Mucosa of stomach (tissue), 1 donor: ENCODE results near the gene CAPG.
A peak's percentile ranks its signal among the peaks of the same experiment; 100 is the strongest.
"Not testable (repeated sequence)": the region's sequence is repeated elsewhere in the genome, so short reads cannot be mapped to it uniquely, and the experiment has no call there.

ENCODE experiments used
- H3K27me3 ChIP-seq: one replicate; pipeline ENCODE4 v1.7.0; 2013; ENCODE audit warnings: mild to moderate bottlenecking, low read length; ENCODE audit not compliant: control insufficient read depth, insufficient read depth
- H3K36me3 ChIP-seq: one replicate; pipeline ENCODE4 v1.7.0; 2013; ENCODE audit warnings: low read length; ENCODE audit not compliant: control insufficient read depth, insufficient read depth
- H3K4me1 ChIP-seq: one replicate; pipeline ENCODE4 v1.7.0; 2013; ENCODE audit warnings: mild to moderate bottlenecking, low read length; ENCODE audit not compliant: control insufficient read depth, insufficient read depth
- H3K4me3 ChIP-seq: one replicate; pipeline ENCODE4 v1.7.0; 2013; ENCODE audit warnings: low read length
- H3K9ac ChIP-seq: one replicate; pipeline ENCODE4 v1.7.0; 2013; ENCODE audit warnings: mild to moderate bottlenecking, low read length, moderate library complexity
- H3K9me3 ChIP-seq: one replicate; pipeline ENCODE4 v1.7.0; 2013; ENCODE audit warnings: mild to moderate bottlenecking, low read length, moderate library complexity; ENCODE audit not compliant: control insufficient read depth
- donor health status: Pancreatic carcinoma.

Gene CAPG

GRCh38 chr2:85380048-85380447 lies 30.1 kb downstream of the CAPG start:
- H3K36me3 ChIP-seq, result no peaks in the 10 kb centered on the region
- H3K27me3 ChIP-seq, result no peaks in the 10 kb centered on the region
- H3K4me1 ChIP-seq, result no peaks in the 10 kb centered on the region
- no peak overlapping the region for H3K9ac ChIP-seq
- no peaks in the 10 kb centered on the region for H3K9me3 ChIP-seq
- H3K4me3 ChIP-seq, result no peak overlapping the region

GRCh38 chr2:85378257-85378656 lies 31.9 kb downstream of the CAPG start:
- Histone ChIP-seq H3K36me3 (no peaks in the 10 kb centered on the region), H3K4me3 (no peak overlapping the region), H3K9ac (no peak overlapping the region), H3K9me3 (no peaks in the 10 kb centered on the region), H3K4me1 (no peaks in the 10 kb centered on the region), H3K27me3 (no peaks in the 10 kb centered on the region)

GRCh38 chr2:85377083-85377482 lies 33.1 kb downstream of the CAPG start:
- H3K36me3 ChIP-seq, result no peaks in the 10 kb centered on the region

GRCh38 chr2:85376291-85377065 lies 33.7 kb downstream of the CAPG start:
- Histone ChIP-seq H3K9ac (no peak overlapping the region), H3K27me3 (no peaks in the 10 kb centered on the region), H3K4me3 (no peak overlapping the region)

More at GRCh38 chr2:85377083-85377482, 33.1 kb downstream of the CAPG start:
- Histone ChIP-seq H3K9ac (no peak overlapping the region), H3K27me3 (no peaks in the 10 kb centered on the region), H3K4me3 (no peak overlapping the region), H3K9me3 (no peaks in the 10 kb centered on the region), H3K4me1 (no peaks in the 10 kb centered on the region)

GRCh38 chr2:85371045-85371444 lies 39.1 kb downstream of the CAPG start:
- Histone ChIP-seq H3K27me3 (no peaks in the 10 kb centered on the region), H3K4me1 (peaks cover 4% of the 10 kb centered on the region), H3K4me3 (no peak overlapping the region), H3K36me3 (no peaks in the 10 kb centered on the region), H3K9ac (no peak overlapping the region), H3K9me3 (no peaks in the 10 kb centered on the region)

More at GRCh38 chr2:85376291-85377065, 33.7 kb downstream of the CAPG start:
- H3K4me1 ChIP-seq, result no peaks in the 10 kb centered on the region
- H3K36me3 ChIP-seq, result no peaks in the 10 kb centered on the region
- no peaks in the 10 kb centered on the region for H3K9me3 ChIP-seq

- H3K9me3 ChIP-seq, result no peaks in the 10 kb centered on the region
- H3K9ac ChIP-seq, result no peak overlapping the region
- H3K4me1 ChIP-seq, result peaks cover 4% of the 10 kb centered on the region
- H3K27me3 ChIP-seq, result no peaks in the 10 kb centered on the region
- H3K36me3 ChIP-seq, result no peaks in the 10 kb centered on the region
- H3K4me3 ChIP-seq, result no peak overlapping the region
Measured at GRCh38 chr2:85369500-85369899, 40.7 kb downstream of the CAPG start.

GRCh38 chr2:85368921-85369320 lies 41.2 kb downstream of the CAPG start:
- Histone ChIP-seq H3K36me3 (no peaks in the 10 kb centered on the region), H3K27me3 (no peaks in the 10 kb centered on the region), H3K9me3 (no peaks in the 10 kb centered on the region), H3K4me1 (peaks cover 4% of the 10 kb centered on the region), H3K4me3 (no peak overlapping the region), H3K9ac (no peak overlapping the region)

- no peak overlapping the region for H3K4me3 ChIP-seq
- H3K4me1 ChIP-seq, result peaks cover 4% of the 10 kb centered on the region
- H3K9ac ChIP-seq, result no peak overlapping the region
- no peaks in the 10 kb centered on the region for H3K27me3 ChIP-seq
- no peaks in the 10 kb centered on the region for H3K9me3 ChIP-seq
- no peaks in the 10 kb centered on the region for H3K36me3 ChIP-seq
Measured at GRCh38 chr2:85367180-85367579, 43.0 kb downstream of the CAPG start.

- H3K36me3 ChIP-seq, H3K4me1 ChIP-seq, H3K9me3 ChIP-seq, H3K9ac ChIP-seq, H3K27me3 ChIP-seq, H3K4me3 ChIP-seq: not testable (repeated sequence)
Measured at GRCh38 chr2:85362653-85363387, 47.3 kb downstream of the CAPG start.

- Histone ChIP-seq H3K9me3 (no peaks in the 10 kb centered on the region), H3K4me1 (peaks cover 5% of the 10 kb centered on the region), H3K36me3 (no peaks in the 10 kb centered on the region), H3K27me3 (no peaks in the 10 kb centered on the region), H3K4me3 (no peak overlapping the region), H3K9ac (no peak overlapping the region)
Measured at GRCh38 chr2:85357736-85358135, 52.4 kb downstream of the CAPG start.

- Histone ChIP-seq H3K27me3 (no peaks in the 10 kb centered on the region), H3K36me3 (no peaks in the 10 kb centered on the region)
Measured at GRCh38 chr2:85356186-85356585, 54.0 kb downstream of the CAPG start.

GRCh38 chr2:85355521-85355920 lies 54.6 kb downstream of the CAPG start:
- no peaks in the 10 kb centered on the region for H3K9me3 ChIP-seq
- peak overlapping the region; percentile 77 for H3K4me3 ChIP-seq
- peaks cover 5% of the 10 kb centered on the region for H3K36me3 ChIP-seq
- H3K9ac ChIP-seq, result peak overlapping the region; percentile 88
- peaks cover 12% of the 10 kb centered on the region for H3K4me1 ChIP-seq
- no peaks in the 10 kb centered on the region for H3K27me3 ChIP-seq

More at GRCh38 chr2:85356186-85356585, 54.0 kb downstream of the CAPG start:
- Histone ChIP-seq H3K4me1 (peaks cover 12% of the 10 kb centered on the region), H3K9ac (no peak overlapping the region), H3K4me3 (no peak overlapping the region), H3K9me3 (no peaks in the 10 kb centered on the region)
